GM12874 (cell line): ENCODE results near the gene GNMT.

ENCODE experiments used
- TF ChIP-seq, protein P1 (sequence below): IDR thresholded peaks from 2 replicates; pipeline ENCODE4 v1.5.1; 2011; ENCODE audit warnings: low read depth, mild to moderate bottlenecking, control low read depth, low read length, moderate library complexity; ENCODE audit not compliant: insufficient read depth

The GNMT gene

DNA sequence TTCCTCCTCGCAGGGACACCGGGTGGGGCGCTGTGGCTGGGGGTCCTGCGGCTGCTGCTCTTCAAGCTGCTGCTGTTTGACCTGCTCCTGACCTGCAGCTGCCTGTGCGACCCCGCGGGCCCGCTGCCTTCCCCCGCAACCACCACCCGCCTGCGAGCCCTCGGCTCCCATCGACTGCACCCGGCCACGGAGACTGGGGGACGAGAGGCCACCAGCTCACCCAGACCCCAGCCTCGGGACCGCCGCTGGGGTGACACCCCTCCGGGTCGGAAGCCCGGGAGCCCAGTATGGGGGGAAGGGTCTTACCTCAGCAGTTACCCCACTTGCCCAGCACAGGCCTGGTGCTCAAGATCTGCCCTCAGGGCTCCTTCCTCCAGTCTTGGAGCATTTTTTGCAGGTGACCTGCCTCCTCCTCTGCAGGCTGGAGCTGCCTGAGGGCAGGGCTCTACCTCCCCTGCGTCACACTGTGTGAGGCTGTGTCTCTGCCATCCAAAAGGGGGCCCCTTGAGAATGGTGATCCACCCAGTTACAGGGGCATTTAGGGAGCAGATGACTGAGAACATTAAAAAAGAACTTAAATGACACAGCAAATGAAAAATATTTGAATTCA, 35.2 kb upstream of the GNMT start:
- TF ChIP-seq, protein P1, sequence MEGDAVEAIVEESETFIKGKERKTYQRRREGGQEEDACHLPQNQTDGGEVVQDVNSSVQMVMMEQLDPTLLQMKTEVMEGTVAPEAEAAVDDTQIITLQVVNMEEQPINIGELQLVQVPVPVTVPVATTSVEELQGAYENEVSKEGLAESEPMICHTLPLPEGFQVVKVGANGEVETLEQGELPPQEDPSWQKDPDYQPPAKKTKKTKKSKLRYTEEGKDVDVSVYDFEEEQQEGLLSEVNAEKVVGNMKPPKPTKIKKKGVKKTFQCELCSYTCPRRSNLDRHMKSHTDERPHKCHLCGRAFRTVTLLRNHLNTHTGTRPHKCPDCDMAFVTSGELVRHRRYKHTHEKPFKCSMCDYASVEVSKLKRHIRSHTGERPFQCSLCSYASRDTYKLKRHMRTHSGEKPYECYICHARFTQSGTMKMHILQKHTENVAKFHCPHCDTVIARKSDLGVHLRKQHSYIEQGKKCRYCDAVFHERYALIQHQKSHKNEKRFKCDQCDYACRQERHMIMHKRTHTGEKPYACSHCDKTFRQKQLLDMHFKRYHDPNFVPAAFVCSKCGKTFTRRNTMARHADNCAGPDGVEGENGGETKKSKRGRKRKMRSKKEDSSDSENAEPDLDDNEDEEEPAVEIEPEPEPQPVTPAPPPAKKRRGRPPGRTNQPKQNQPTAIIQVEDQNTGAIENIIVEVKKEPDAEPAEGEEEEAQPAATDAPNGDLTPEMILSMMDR: no peak

DNA sequence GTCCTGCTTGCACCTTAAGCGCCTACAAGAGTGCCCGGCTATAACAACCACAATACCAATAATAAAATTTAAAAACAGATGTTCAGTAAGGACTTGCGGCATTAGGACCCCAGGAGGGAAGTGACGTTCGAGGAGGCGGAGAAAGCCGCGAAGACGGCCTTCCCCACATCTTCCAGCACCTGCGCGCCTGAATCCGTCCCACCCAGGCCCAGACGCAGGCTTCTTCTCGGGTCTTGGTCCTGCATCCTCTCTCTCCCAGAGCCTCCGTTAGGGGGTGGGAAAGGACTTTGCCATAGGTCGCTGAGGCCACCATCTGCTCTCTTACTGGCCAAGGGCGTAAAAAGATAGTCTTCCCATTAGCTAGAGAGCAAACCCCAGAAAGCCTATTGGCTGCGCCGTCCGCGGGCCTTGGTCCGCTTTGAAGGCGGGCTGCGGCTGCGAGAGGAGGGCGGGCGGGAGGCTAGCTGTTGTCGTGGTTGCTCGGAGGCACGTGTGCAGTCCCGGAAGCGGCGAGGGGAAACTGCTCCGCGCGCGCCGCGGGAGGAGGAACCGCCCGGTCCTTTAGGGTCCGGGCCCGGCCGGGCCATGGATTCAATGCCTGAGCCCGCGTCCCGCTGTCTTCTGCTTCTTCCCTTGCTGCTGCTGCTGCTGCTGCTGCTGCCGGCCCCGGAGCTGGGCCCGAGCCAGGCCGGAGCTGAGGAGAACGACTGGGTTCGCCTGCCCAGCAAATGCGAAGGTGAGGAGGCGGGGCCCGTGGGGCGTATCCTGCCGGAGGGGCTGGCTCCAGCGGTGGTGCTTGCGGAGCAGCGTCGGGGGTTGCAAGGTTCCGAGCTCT, 31.4 kb upstream of the GNMT start, which contains the start of gene CNPY3:
CNPY3 (plus strand) TSS at position 495 of the 835 bp plus-strand sequence; CDS start at position 586, 91 bp downstream.
- TF ChIP-seq, protein P1: no peak

DNA sequence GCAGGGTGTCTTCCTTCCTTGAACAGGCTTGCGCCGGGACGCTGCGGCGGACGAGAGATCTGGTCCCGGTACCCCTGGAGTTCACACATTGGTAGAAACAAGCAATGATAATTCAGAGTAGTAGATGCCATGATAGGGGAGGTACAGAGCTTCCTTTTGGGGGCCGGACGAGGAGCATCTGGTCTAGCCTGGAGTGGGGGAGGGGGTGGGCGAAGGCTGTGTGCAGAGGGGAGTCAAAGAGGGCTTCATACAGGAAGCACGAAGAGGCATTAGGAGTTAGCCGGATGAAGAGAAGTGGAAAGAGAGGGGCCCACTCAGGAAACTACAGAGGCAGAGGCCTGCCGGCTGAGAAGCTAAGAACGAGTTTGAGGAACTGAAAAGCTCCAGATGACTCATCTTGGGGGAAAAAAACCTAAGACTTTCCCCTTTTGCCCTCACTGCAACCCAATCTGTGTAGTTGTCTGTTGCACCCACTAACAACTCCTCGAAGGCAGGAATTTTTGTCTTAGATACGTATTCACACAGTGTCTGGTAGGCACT, 30.7 kb upstream of the GNMT start:
- TF ChIP-seq, protein P1: no peak

- TF ChIP-seq, protein P1: no peak
These were observed 28.1 kb upstream of the GNMT start for GRCh38 chr6:42932412-42932811.

DNA sequence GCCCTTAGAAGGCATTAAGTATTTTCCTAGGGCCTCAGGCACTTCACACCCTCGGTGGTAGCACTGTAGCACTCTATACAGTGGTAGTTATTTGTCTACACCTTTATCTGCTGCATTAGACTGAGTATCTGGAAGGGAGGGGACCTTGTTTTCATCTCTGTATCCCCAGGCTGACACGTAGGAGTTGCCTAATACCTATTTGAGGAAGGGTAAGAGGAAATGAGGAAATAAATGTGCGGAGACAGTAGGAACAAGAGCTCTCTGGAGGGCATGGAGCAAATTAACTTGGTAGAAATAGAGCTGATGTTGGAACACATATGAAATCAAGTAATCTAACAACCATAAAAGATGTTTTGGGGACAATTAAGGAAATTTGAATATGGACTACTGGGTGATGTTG, 27.3 kb upstream of the GNMT start:
- TF ChIP-seq, protein P1: no peak

DNA sequence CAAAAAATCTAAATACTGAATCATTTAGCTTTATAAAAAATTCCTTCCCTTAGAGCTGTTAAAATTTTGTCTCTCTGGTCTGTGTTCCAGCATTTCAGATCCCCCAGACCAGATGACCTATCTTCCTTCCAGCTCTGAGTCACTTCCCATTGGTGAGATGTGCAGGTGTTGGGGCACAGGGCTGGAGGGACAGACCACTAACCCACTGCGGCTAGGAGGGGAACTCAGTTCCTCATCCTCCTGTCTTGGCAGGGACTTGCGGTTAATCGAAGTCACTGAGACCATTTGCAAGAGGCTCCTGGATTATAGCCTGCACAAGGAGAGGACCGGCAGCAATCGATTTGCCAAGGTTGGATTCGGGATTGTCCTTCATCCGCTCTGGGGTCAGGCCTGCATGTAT, 25.2 kb upstream of the GNMT start:
- TF ChIP-seq, protein P1: no peak

GRCh38 chr6:42936398-42936797, 24.2 kb upstream of the GNMT start:
- TF ChIP-seq, protein P1: no peak
